BE2C (cell line): ENCODE measurements around the gene GUCD1.

Experiments
- DNase-seq: peaks from one replicate; pipeline ENCODE4 v3.0.0-alpha.2; 2020
- H3K27me3 ChIP-seq: fragments of 250-450 bp; sonication (Bioruptor Pico); 2 replicates; pipeline ENCODE4 v1.5.1; 2020; ENCODE audit warnings: mild to moderate bottlenecking
- H3K36me3 ChIP-seq: fragments of 250-450 bp; sonication (Bioruptor Pico); 2 replicates; pipeline ENCODE4 v1.5.1; 2020; ENCODE audit warnings: mild to moderate bottlenecking
- H3K4me1 ChIP-seq: fragments of 250-450 bp; sonication (Bioruptor Pico); 2 replicates; pipeline ENCODE4 v1.5.1; 2020
- H3K4me3 ChIP-seq: 2 replicates; pipeline ENCODE4 v1.5.1; 2011; ENCODE audit warnings: low read depth, low read length
- H3K9me3 ChIP-seq: fragments of 250-450 bp; sonication (Bioruptor Pico); 2 replicates; pipeline ENCODE4 v1.5.1; 2020
- CTCF ChIP-seq: IDR thresholded peaks from 2 replicates; pipeline ENCODE4 v1.5.1; 2012; ENCODE audit warnings: mild to moderate bottlenecking, low read depth, low read length

GUCD1 gene

DNA sequence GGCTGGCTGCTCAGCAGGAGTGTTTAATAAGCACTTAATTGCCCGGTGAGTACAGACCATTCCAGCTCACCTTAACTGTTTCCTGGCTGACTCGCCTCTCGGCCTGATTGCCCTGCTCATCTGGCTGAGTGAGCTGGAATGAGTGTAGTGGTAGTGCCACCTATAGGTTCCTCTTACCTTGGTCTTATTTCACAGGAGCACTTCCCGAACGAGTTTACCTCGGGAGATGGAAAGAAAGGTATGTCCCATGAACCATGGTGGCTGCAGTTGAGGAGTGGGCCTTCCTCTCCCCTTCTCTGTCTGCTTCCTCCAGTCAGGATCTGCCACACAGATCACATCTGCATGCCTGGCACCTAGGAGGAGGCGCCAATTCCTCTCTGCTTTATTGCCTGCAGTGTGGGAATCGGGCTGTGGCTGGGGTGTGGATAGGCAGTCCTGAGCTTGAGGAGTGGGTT is 33.1 kb downstream of the GUCD1 start:
- no peaks in the 10 kb centered on the region for H3K36me3 ChIP-seq
- peak; percentile 74 for TF ChIP-seq CTCF
- H3K4me3 ChIP-seq: no peak overlapping the region
- H3K4me1 ChIP-seq: peaks cover 27% of the 10 kb centered on the region
- DNase-seq: peak; percentile 68
- no peaks in the 10 kb centered on the region for H3K27me3 ChIP-seq
- no peaks in the 10 kb centered on the region; the same call in 1 of the 2 replicates for H3K9me3 ChIP-seq

GRCh38 chr22:24519496-24519895 is 35.4 kb downstream of the GUCD1 start:
- no peak for TF ChIP-seq CTCF
- no peaks in the 10 kb centered on the region for H3K27me3 ChIP-seq
- no peak for DNase-seq
- H3K4me1 ChIP-seq: peaks cover 25% of the 10 kb centered on the region
- H3K4me3 ChIP-seq: no peak overlapping the region
- H3K9me3 ChIP-seq: no peaks in the 10 kb centered on the region; the same call in 1 of the 2 replicates
- no peaks in the 10 kb centered on the region for H3K36me3 ChIP-seq

DNA sequence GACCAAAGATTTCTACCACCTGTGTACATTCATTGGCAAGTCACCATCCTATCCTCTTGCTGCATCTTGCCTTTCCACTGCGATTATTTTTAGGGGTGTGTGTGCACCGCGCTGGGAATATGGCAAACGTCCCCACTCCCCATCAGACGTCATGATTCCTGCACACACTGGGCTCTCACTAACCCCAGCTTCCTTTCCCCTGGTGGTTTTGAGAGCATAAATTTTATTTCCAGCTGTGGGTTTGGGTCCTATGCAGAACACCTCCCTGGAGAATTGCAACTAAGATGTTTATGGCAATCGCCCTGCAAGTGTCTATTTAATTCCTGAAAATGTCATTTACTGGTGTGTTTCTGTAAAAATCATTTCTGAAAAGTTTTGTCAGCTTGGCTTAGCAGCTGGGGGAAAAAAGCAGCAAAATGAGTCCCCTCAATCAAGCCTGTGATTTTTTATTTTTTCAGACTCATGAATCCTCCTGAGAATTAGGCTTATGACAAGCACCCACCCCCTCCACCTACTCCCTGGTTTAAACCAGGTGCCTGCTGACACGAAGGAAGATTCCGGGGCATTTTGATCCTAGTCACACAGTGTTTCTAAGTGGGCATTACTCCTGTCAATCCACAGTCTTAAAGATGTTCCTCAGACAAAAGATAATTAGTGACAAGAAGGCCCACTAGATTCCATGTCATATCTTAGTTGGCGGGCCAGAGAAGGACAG is 36.0 kb downstream of the GUCD1 start:
- H3K9me3 ChIP-seq: no peaks in the 10 kb centered on the region; the same call in 1 of the 2 replicates
- TF ChIP-seq CTCF: no peak

DNA sequence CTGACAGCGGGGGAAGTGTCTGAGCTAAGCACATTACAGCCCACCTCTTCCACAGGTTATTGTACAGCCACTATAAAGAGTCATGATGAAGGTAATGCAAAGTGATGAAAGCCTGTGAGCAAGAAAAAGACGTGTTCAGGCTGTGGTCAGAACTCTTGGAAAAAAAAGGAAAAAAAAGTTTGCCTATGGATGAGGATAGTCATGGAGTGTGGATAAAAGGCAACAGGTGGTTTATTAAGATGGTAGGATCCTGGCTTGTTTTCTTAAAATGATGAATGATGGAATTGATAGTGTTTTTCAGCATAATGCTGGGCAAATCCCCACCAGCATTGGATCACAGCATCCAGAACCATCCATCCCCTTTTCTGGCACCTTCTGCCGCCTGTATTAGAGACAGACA is 36.7 kb downstream of the GUCD1 start:
- H3K9me3 ChIP-seq: no peaks in the 10 kb centered on the region; the same call in 1 of the 2 replicates
- no peaks in the 10 kb centered on the region for H3K27me3 ChIP-seq
- peaks cover 18% of the 10 kb centered on the region for H3K4me1 ChIP-seq
- TF ChIP-seq CTCF: no peak
- no peak for DNase-seq
- no peak overlapping the region for H3K4me3 ChIP-seq
- no peaks in the 10 kb centered on the region for H3K36me3 ChIP-seq

More for the DNA sequence above, 36.0 kb downstream of the GUCD1 start:
- Histone ChIP-seq H3K4me3 (no peak overlapping the region), H3K27me3 (no peaks in the 10 kb centered on the region), H3K36me3 (no peaks in the 10 kb centered on the region), H3K4me1 (peaks cover 24% of the 10 kb centered on the region)
- DNase-seq: no peak

DNA sequence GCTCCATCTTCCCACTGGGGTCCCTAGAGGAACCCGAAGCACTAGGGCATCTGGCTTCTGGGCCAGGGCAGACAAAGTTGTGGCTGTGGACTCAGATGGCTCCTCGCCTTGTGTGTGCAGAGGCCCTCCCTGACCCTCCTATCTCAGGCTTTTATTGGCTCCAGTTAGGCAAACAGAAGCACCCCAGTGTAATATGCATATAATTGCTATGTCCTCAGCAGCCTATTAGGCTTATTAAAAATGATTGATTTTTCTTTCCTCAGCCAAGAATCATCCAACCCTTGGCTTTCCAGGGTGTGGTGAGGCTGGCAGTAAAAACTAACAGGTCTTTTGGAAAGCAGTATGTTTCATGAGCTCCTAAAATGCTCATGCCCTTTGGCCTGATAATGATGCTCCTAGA is 37.5 kb downstream of the GUCD1 start:
- H3K4me1 ChIP-seq: peaks cover 14% of the 10 kb centered on the region
- no peaks in the 10 kb centered on the region for H3K36me3 ChIP-seq
- peak; percentile 32 for DNase-seq
- H3K4me3 ChIP-seq: no peak overlapping the region
- TF ChIP-seq CTCF: no peak
- no peaks in the 10 kb centered on the region; the same call in 1 of the 2 replicates for H3K9me3 ChIP-seq
- no peaks in the 10 kb centered on the region for H3K27me3 ChIP-seq

DNA sequence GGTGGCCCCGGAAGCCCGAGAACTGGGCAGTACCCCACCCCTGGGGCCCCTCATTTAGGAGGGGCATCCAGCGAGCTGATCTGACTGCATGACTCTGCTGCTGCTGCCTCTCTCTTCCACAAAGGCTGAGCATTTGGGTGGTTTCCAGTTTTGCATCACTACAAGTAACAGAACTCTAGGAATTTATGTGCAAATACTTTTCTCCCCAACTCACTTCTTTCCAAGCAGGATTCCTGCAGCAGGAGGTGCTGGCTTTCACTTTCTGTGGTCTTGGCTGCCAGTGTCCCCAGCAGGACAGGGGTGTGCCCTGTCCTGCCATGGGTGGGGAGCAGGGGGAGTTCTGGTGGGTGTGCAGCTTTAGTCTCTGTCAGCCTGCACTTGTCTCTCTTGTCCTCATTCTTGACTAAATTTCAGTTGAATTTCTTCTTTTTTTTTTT is 38.6 kb downstream of the GUCD1 start:
- DNase-seq: no peak
- no peaks in the 10 kb centered on the region for H3K36me3 ChIP-seq
- TF ChIP-seq CTCF: no peak
- no peak overlapping the region for H3K4me3 ChIP-seq
- peaks cover 7% of the 10 kb centered on the region for H3K4me1 ChIP-seq
- H3K27me3 ChIP-seq: no peaks in the 10 kb centered on the region
- no peaks in the 10 kb centered on the region; the same call in 1 of the 2 replicates for H3K9me3 ChIP-seq
